ENCODE measurements around the gene GMNN.
A peak's percentile ranks its signal among the peaks of the same experiment; 100 is the strongest.

Gene GMNN

GRCh38 chr6:24760210-24760609 is 14.5 kb upstream of the GMNN start (continued):
- TF ChIP-seq ZSCAN18 (tag by site-specific recombination; IDR thresholded peaks at IDR 0.05): no peak
- TF ChIP-seq ZNF335 (tag by site-specific recombination; conservative IDR thresholded peaks at IDR 0.05): no peak
- no peak for TF ChIP-seq HOXD13 (CRISPR knock-in tag; IDR thresholded peaks at IDR 0.05; ENCODE audit: borderline replicate concordance)
- TF ChIP-seq ZNF518A (tag by site-specific recombination; conservative IDR thresholded peaks at IDR 0.05; ENCODE audit: low read depth): peak; percentile 80
- TF ChIP-seq ZNF112 (tag by site-specific recombination; IDR thresholded peaks at IDR 0.05): no peak
- TF ChIP-seq ZXDB (tag by site-specific recombination; IDR thresholded peaks at IDR 0.05): no peak
- TF ChIP-seq PRDM4 (tag by site-specific recombination; IDR thresholded peaks at IDR 0.05): no peak
- no peak for TF ChIP-seq ZNF843 (tag by site-specific recombination; IDR thresholded peaks at IDR 0.05)
- no peak for TF ChIP-seq ZNF362 (tag by site-specific recombination; IDR thresholded peaks at IDR 0.05)
- peak; percentile 58 for TF ChIP-seq ZBTB8A (tag by site-specific recombination; IDR thresholded peaks at IDR 0.05)
- no peak for TF ChIP-seq ZFP41 (tag by site-specific recombination; IDR thresholded peaks at IDR 0.05; ENCODE audit: borderline replicate concordance)
- no peak for TF ChIP-seq ZBTB48 (tag by site-specific recombination; IDR thresholded peaks at IDR 0.05)
- TF ChIP-seq ZNF138 (tag by site-specific recombination; IDR thresholded peaks at IDR 0.05; ENCODE audit: borderline replicate concordance): peak; percentile 79; the same call in 1 of the 2 replicates
- TF ChIP-seq PRDM10 (tag by site-specific recombination; IDR thresholded peaks at IDR 0.05): no peak
- no peak for TF ChIP-seq GLIS1 (tag by site-specific recombination; IDR thresholded peaks at IDR 0.05)
- 0 out of 2 replicates have a peak, but pooled peaks have one; percentile 18 for TF ChIP-seq ZNF354C (tag by site-specific recombination; IDR thresholded peaks at IDR 0.05; ENCODE audit: borderline replicate concordance, low read depth)
- no peak for TF ChIP-seq ZNF513 (tag by site-specific recombination; IDR thresholded peaks at IDR 0.05)
- TF ChIP-seq ZNF544 (tag by site-specific recombination; IDR thresholded peaks at IDR 0.05): no peak
- TF ChIP-seq GLI2 (tag by site-specific recombination; IDR thresholded peaks at IDR 0.05; ENCODE audit: borderline replicate concordance, low read depth): peak; percentile 22; the same call in 1 of the 2 replicates
- no peak for TF ChIP-seq GLIS2 (tag by site-specific recombination; IDR thresholded peaks at IDR 0.05)
- no peak for TF ChIP-seq SP7 (tag by site-specific recombination; IDR thresholded peaks at IDR 0.05)
- TF ChIP-seq ZNF514 (tag by site-specific recombination; IDR thresholded peaks at IDR 0.05): 0 out of 2 replicates have a peak, but pooled peaks have one; percentile 31
- TF ChIP-seq GFI1B (tag by site-specific recombination; IDR thresholded peaks at IDR 0.05): 0 out of 2 replicates have a peak, but pooled peaks have one; percentile 14
